Measurements from ENCODE around the gene SIDT2. TPM values are rescaled to one million over a fixed set of nuclear protein-coding genes. Genes with fewer than 3 reads are reported as not detected.

Gene SIDT2
- total RNA-seq, 3 donors from 2014 or later: 69.8 to 76.3 (median 71.4) TPM

GRCh38 chr11:117143390-117143789 is 35.2 kb upstream of the SIDT2 start:
- no peak for TF ChIP-seq CTCF (IDR thresholded peaks at IDR 0.05)
- intact Hi-C loops (cut with DNase I, micrococcal nuclease): no loop called here
- H3K4me3 ChIP-seq: no peak overlapping the region
- H3K4me1 ChIP-seq (ENCODE audit: low read depth): peaks cover 20% of the 10 kb centered on the region
- ATAC-seq: peak; percentile 60
- no peaks in the 10 kb centered on the region for H3K36me3 ChIP-seq (ENCODE audit: low read depth)
- DNase-seq: peak; percentile 62 to 77 (median 67)
- H3K9me3 ChIP-seq: no peaks in the 10 kb centered on the region

- intact Hi-C loops (cut with DNase I, micrococcal nuclease): no loop called here
- ATAC-seq: peak; percentile 98
- Histone ChIP-seq H3K9me3 (no peaks in the 10 kb centered on the region), H3K4me3 (peak within 1 kb of the TSS; percentile 52), H3K36me3 (ENCODE audit: low read depth) (no peaks in the 10 kb centered on the region), H3K4me1 (ENCODE audit: low read depth) (peaks cover 20% of the 10 kb centered on the region)
- peak; percentile 96 to 98 (median 97) for DNase-seq
- no peak for TF ChIP-seq CTCF (IDR thresholded peaks at IDR 0.05)
Measured at GRCh38 chr11:117143871-117144476, 34.6 kb upstream of the SIDT2 start, which contains the start of gene PAFAH1B2. TSS of gene PAFAH1B2 (plus strand) at chr11:117144287. CDS start at chr11:117152448, 8,161 bp downstream.

- H3K4me1 ChIP-seq (ENCODE audit: low read depth): peaks cover 24% of the 10 kb centered on the region
Measured at GRCh38 chr11:117144477-117145392, 33.8 kb upstream of the SIDT2 start.

GRCh38 chr11:117145393-117145761 is 33.2 kb upstream of the SIDT2 start:
- DNase-seq (peak in 1 of 3 donors; percentile 26), ATAC-seq (no peak)
- H3K9me3 ChIP-seq: no peaks in the 10 kb centered on the region
- peak overlapping the region; percentile 52 for H3K4me3 ChIP-seq
- peaks cover 25% of the 10 kb centered on the region for H3K4me1 ChIP-seq (ENCODE audit: low read depth)
- no peak for TF ChIP-seq CTCF (IDR thresholded peaks at IDR 0.05)
- intact Hi-C loops (cut with DNase I, micrococcal nuclease): no loop called here
- H3K36me3 ChIP-seq (ENCODE audit: low read depth): no peaks in the 10 kb centered on the region

More at GRCh38 chr11:117144477-117145392, 33.8 kb upstream of the SIDT2 start:
- Histone ChIP-seq H3K9me3 (no peaks in the 10 kb centered on the region), H3K4me3 (peak overlapping the region; percentile 52), H3K36me3 (ENCODE audit: low read depth) (no peaks in the 10 kb centered on the region)
- DNase-seq (peak; percentile 60 to 79 (median 77)), ATAC-seq (peak; percentile 78)
- no peak for TF ChIP-seq CTCF (IDR thresholded peaks at IDR 0.05)
- intact Hi-C loops (cut with DNase I, micrococcal nuclease): no loop called here

GRCh38 chr11:117146521-117146920 is 32.0 kb upstream of the SIDT2 start:
- ATAC-seq: no peak
- Histone ChIP-seq H3K4me3 (no peak overlapping the region), H3K36me3 (ENCODE audit: low read depth) (no peaks in the 10 kb centered on the region), H3K9me3 (no peaks in the 10 kb centered on the region), H3K4me1 (ENCODE audit: low read depth) (peaks cover 25% of the 10 kb centered on the region)
- DNase-seq: no peak
- TF ChIP-seq CTCF (IDR thresholded peaks at IDR 0.05): no peak
- intact Hi-C loops (cut with DNase I, micrococcal nuclease): no loop called here
